A172 (cell line): ENCODE data around the gene FMO3. TPM values are rescaled to one million over a fixed set of nuclear protein-coding genes. Genes with fewer than 3 reads are reported as not detected.

Source experiments
- DNase-seq: peaks from one replicate; pipeline ENCODE4 v3.0.0-alpha.2; 2015; ENCODE audit warnings: low spot score
- total RNA-seq: library from RNA; depleted of rRNA; stranded (reverse); fragments of >200 nt; shearing (Covaris generic); gene quantifications from 2 replicates; pipeline ENCODE4 v1.2.3, GENCODE V29; 2014

The FMO3 gene
- total RNA-seq, 1 experiment from 2014 or later, result 0.57 TPM

DNA sequence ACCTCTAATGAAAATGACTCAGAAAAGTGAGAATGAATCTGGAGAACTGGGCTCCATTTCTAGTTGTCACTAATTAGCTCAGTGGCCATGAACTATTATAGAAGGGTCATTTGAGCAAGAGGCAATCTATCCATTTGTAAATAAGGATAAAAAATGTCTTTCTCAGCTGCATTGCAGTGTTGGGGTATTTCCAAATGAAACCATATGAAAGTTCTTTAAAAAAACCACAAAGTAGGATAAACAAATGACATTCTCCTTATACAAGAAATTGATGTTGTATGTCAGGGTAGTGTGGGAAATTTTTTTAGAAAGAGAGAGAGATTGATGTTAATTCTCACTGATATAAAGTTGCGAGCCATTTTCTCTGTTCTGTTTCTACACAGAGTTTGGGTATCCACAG is 26.0 kb downstream of the FMO3 start:
- DNase-seq, result no peak

- DNase-seq, result no peak
Observed at GRCh38 chr1:171117085-171117484, 26.4 kb downstream of the FMO3 start.

GRCh38 chr1:171119648-171120047 is 28.9 kb downstream of the FMO3 start:
- DNase-seq, result no peak

DNA sequence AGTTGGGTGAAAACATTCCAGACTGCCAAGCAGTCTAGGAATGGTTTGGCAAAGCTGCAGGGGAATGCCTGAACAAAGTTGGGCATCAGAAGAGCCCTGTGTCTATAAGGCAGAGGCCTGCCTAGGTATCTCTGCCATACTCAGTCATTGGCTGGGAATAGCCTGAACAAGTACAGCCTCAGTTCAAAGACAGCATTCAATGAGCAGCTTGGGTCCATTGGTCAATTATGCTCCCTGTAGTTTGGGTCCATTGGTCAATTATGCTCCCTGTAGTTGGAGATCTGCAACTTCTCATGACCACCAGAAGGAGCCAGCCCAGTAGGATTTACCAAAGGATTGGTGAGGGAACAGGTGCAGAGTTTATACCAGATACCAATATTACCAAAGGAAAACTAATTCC is 31.6 kb downstream of the FMO3 start:
- DNase-seq, result no peak

DNA sequence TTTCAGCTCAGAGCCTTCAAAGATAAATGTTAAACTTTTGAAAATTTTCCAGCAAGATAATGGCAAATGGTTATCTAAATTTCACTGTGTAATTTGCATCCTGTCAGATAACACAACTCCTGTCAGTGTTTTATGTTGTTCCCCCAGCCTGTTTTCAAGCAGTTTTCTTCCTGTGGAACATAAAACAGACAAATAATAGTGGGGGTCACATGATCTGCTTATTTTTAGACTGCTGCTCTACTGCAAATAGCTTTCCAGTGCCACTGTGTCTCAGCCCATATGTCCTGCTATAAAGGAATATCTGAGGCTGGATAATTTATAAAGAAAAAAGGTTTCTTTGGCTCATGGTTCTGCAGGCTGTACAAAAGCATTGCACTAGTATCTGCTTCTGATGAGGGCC is 32.2 kb downstream of the FMO3 start:
- DNase-seq, result no peak

GRCh38 chr1:171126504-171126903 is 35.8 kb downstream of the FMO3 start:
- DNase-seq, result no peak

- no peak for DNase-seq
Observed at GRCh38 chr1:171127099-171127498, 36.4 kb downstream of the FMO3 start.

GRCh38 chr1:171127501-171127900 is 36.8 kb downstream of the FMO3 start:
- no peak for DNase-seq

- DNase-seq, result no peak
Observed at GRCh38 chr1:171128463-171128862, 37.8 kb downstream of the FMO3 start.

DNA sequence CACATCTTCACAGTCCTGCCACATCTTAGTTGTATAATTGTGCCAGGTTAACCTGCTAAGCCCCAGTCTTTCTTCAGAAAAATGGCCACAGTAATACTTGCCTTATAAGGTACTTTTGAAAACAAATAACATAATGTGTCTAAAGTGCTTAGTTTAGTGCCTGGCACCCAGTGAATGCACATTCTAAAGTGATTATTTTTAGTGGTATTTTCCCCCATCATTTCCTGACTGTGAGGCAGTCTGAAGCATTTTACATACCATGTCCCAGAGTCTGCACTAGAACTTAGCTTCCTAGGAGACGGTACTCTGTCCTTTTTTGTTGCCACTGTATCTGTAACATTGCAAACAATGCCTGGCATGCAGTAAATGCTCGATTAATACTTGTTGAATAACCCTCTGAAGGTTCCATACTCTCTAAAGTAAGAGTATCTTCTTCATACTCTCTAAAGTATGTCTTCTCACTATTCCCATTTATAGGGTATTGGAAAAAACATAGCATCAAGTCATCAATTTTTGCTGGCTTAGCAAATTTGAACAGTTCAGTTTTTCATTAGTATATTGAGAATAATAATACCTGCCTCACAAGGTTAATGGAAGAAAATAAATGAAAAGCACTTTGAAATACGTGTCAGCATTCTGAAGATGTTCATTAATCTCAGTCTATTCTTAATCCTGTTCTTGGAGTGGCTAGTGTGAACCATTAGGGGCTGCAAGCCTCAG is 43.7 kb downstream of the FMO3 start:
- DNase-seq, result no peak

DNA sequence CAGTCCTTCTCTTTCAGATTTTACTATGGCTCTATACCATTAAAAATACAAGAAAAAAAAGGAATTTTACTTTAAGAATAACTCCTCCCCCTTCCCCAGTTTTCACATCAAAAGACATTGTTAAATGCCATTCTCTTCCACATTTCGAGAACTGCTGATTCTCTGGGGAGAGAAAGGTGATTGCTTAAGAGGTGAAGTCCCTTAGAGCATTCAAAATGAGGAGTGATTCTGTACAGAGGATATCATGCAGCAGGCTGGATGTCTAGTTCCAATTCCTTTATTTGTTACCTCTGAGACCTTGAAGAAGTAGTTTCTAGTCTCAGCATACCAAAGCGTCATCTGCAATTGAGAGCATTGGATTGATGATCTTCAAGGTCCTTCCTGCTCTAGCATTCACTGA is 46.9 kb downstream of the FMO3 start:
- DNase-seq, result no peak

DNA sequence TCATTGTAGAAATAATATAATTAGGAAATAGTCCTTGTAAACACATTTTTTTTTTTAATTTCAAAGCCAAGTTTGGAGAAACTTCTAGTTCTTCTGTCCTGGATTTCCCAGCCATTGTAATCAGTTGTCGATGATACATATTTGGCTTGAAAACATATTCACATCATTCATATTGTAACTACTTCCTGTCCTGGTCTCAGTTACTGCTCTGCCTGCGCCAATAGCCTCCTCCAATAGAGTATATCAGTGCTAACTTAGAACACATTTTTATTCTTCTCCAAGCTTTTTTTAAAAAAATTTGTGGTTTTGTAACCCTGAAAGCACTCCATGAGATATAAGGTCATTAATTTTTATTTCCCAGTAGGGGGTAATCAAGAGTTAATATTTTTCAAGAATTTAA is 48.3 kb downstream of the FMO3 start:
- DNase-seq, result no peak

DNA sequence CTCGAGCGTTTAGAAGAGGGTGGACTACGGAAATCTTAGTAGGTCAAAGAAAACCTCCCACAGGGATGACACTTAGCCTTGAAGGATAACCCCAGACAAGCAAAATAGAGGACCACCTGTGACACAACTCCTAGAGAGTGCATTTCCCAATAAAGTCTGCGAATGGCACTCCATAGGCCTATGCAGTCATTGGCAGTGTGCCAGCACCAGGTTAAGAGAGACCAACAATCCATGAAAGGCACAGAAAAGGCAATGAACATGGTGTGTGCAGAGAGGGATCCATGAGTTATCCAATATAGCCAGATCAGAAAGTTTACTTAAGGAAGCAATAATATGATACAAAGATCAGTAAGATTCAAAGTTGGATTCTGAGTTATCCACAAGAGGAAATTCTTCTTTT is 49.2 kb downstream of the FMO3 start:
- DNase-seq, result no peak

GRCh38 chr1:171140401-171140800 is 49.7 kb downstream of the FMO3 start:
- DNase-seq, result no peak

GRCh38 chr1:171140956-171141687 is 50.4 kb downstream of the FMO3 start:
- no peak for DNase-seq

DNA sequence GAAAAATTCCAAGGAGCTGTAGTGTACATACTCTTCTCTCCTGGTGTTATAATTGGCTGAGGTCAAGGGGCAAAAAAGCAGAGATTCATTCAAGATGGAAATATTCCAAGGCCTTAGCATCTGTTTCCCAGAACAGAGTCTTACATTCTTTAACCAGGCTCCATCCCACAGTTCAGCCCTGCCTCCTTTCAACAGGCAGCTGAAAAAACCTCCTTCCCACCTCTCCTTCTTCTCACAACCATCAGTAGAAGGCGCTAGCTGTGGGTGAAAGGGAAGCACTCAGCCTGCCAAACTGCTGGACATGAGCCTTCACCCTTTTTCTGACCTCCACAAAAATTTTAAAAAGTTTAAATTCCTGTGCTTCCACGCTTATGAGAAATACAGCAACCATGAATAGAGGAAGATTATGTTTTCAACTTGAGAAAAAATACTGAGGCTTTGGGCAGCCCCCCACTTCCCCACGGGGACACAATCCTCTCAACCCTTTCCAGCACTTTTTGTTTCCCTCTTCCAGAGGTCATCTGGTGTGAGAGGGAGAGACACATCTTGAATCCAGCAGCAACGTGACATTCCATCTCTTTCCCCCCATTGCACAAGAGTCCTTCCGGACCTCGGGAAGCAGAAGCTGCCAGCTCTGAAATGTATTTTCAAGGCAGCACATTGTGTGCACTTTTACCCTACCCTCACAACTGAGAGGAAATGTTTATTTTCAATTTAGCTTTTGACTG is 51.1 kb downstream of the FMO3 start:
- DNase-seq, result no peak

GRCh38 chr1:171142416-171143385 is 52.0 kb downstream of the FMO3 start:
- no peak for DNase-seq

DNA sequence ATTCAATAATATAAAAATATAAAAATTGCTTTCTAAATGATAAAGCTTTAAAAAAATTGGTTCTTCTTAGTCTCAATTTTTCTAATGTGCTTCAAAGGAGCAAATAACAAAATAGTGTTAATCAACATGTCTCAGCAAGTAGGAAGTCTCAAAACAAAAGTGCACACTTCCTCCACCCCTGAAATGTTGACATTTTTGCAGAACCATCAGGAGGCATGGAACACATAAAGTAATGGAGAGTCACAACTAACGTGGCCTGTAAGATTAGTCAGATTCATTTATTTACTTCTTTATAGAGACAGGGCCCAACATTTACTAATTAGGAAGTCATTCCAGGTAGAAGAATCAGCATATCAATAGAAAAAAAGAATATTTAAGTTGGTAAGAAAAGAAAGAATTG is 59.5 kb downstream of the FMO3 start:
- DNase-seq, result no peak

- no peak for DNase-seq
Observed at GRCh38 chr1:171152549-171152948, 61.8 kb downstream of the FMO3 start.

GRCh38 chr1:171155484-171155883 is 64.8 kb downstream of the FMO3 start:
- DNase-seq, result no peak

- no peak for DNase-seq
Observed at GRCh38 chr1:171158096-171158495, 67.4 kb downstream of the FMO3 start.

DNA sequence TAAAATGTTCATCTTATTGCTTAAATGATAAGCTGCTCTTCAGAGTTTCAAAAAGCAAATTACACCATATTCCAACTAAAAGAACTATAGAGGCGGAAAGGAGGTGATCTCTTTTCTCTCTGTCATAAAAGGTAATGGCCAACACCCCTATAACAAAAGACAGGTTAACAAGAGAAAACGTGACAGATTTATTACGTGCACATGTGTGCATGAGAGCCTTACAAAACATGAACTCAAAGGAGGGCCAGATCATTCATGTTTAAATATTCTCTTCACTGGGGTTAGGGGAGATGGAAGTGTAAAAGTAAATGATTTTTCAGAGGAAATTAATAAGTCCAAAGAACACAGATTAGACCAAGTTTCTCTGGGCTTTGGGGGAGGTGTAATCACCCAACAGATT is 67.8 kb downstream of the FMO3 start:
- DNase-seq, result no peak
